HepG2 (cell line): ENCODE results near the gene NUDT14. TPM values are rescaled to one million over a fixed set of nuclear protein-coding genes. Genes with fewer than 3 reads are reported as not detected.

Experiments used
- ATAC-seq: fragments of 200-7000 bp; cut with Tn5 transposase; 3 replicates; pipeline ENCODE4 v1.9.1; 2020; ENCODE audit warnings: mild to moderate bottlenecking, moderate library complexity
- BruUV-seq: library from RNA; stranded (reverse); fragments of 400-500 nt; replicated peaks from 2 replicates; lab custom pipeline; 2021; lab: Mats Ljungman, UMichigan
- CTCF ChIA-PET: fragments of 300-600 bp; formaldehyde crosslinking; extraction: SDS; loops from one replicate; lab custom pipeline; 2021; ENCODE audit warnings: low total read pairs, inconsistent platforms, low intra/inter-chr PET ratio; lab: Yijun Ruan, JAX
- POLR2A ChIA-PET: fragments of 350-600 bp; sonication (Branson Sonifier 250); formaldehyde crosslinking; loops from one replicate; lab custom pipeline; 2020; ENCODE audit warnings: antibody characterized with exemption, inconsistent platforms; lab: Yijun Ruan, JAX
- DNase-seq: peaks from one replicate; pipeline ENCODE4 v3.0.0-alpha.2; 2015; ENCODE audit warnings: low spot score
- FAIRE-seq: peaks from 3 replicates; lab custom pipeline; 2011; peaks lifted over from hg19 to GRCh38; lab: Jason Lieb, UNC
- H2AFZ ChIP-seq: one replicate; pipeline ENCODE4 v1.6.1; 2011; ENCODE audit warnings: low read length, inconsistent platforms
- H3K27ac ChIP-seq: fragments of 300-600 bp; 3 replicates; pipeline ENCODE4 v1.8.0; 2011; ENCODE audit warnings: mixed run types, mild to moderate bottlenecking, mixed read lengths, low read length, inconsistent platforms; ENCODE audit not compliant: insufficient read depth; ENCODE audit errors: extremely low read length
- H3K27me3 ChIP-seq, 2 experiments: fragments of 200-600 bp in 1 of 2; 2 replicates in 1 of 2; 3 replicates in 1 of 2; pipeline versions ENCODE4 v1.6.0 to v1.8.0; 2011; ENCODE audit warnings: low read length in 2 of 2, mild to moderate bottlenecking in 2 of 2, moderate library complexity in 2 of 2, inconsistent platforms in 1 of 2; ENCODE audit not compliant: insufficient read depth in 2 of 2, control insufficient read depth in 1 of 2
- H3K36me3 ChIP-seq, 2 experiments: fragments of 200-600 bp in 1 of 2; replicated peaks in 1 of 2; 2 replicates in 1 of 2; 3 replicates in 1 of 2; pipeline versions ENCODE4 v1.5.1 to v1.8.0; 2011; ENCODE audit warnings: low read length in 2 of 2, inconsistent platforms in 1 of 2; ENCODE audit not compliant: insufficient read depth in 2 of 2, control insufficient read depth in 1 of 2
- H3K4me1 ChIP-seq: 2 replicates; pipeline ENCODE4 v1.5.1; 2012; ENCODE audit warnings: low read length, inconsistent platforms; ENCODE audit not compliant: insufficient read depth
- H3K4me2 ChIP-seq: 2 replicates; pipeline ENCODE4 v1.6.0; 2011; ENCODE audit warnings: low read depth, low read length, inconsistent platforms
- H3K4me3 ChIP-seq, 3 experiments: fragments of 200-600 bp in 1 of 3; sonication (generic), shearing (Covaris generic) in 1 of 3; replicated peaks in 1 of 3; 2 replicates each; pipeline ENCODE4 v1.5.1; 2011 to 2016; ENCODE audit warnings: low read length in 3 of 3, inconsistent platforms in 2 of 3, low read depth in 2 of 3, mild to moderate bottlenecking in 2 of 3, control low read depth in 1 of 3, mixed read lengths in 1 of 3; ENCODE audit not compliant: insufficient read depth in 1 of 3
- H3K79me2 ChIP-seq: one replicate; pipeline ENCODE4 v1.6.1; 2011; ENCODE audit warnings: low read length, inconsistent platforms; ENCODE audit not compliant: insufficient read depth
- H3K9ac ChIP-seq: 2 replicates; pipeline ENCODE4 v1.6.0; 2011; ENCODE audit warnings: mild to moderate bottlenecking, low read depth, low read length, inconsistent platforms; ENCODE audit not compliant: insufficient read depth
- H3K9me3 ChIP-seq: 2 replicates; pipeline ENCODE4 v1.5.1; 2012; ENCODE audit warnings: mild to moderate bottlenecking, low read length
- H4K20me1 ChIP-seq: 2 replicates; pipeline ENCODE4 v1.6.0; 2011; ENCODE audit warnings: inconsistent platforms, mild to moderate bottlenecking, low read length, moderate library complexity; ENCODE audit not compliant: insufficient read depth
- AGO2 ChIP-seq: fragments of 200-400 bp; formaldehyde crosslinking; optimal IDR thresholded peaks from 2 replicates; pipeline ENCODE3; 2017; ENCODE audit warnings: mild to moderate bottlenecking, low read depth, low read length, moderate library complexity
- BRD4 ChIP-seq: sonication (generic); formaldehyde crosslinking; IDR thresholded peaks from 2 replicates; pipeline ENCODE4 v1.4.0; 2020; ENCODE audit warnings: missing genetic modification reagents
- DMAP1 ChIP-seq: IDR thresholded peaks from 2 replicates; pipeline ENCODE4 v1.6.1; 2016
- KDM5A ChIP-seq: fragments of 200-600 bp; sonication (generic); IDR thresholded peaks from 2 replicates; pipeline ENCODE4 v1.7.0; 2018; ENCODE audit warnings: antibody characterized with exemption, mild to moderate bottlenecking, low read length, borderline replicate concordance
- NFE2L2 ChIP-seq: fragments of 150-350 bp; IDR thresholded peaks from 2 replicates; pipeline ENCODE4 v1.6.1; 2014; ENCODE audit warnings: low read length
- SP1 ChIP-seq, 2 experiments: fragments of 450-650 bp in 1 of 2; sonication (generic) in 1 of 2; formaldehyde crosslinking in 1 of 2; IDR thresholded peaks; 2 replicates each; pipeline versions ENCODE4 v1.4.0 to v1.6.1; 2016 to 2020; ENCODE audit warnings: missing genetic modification reagents in 1 of 2
- ZNF24 ChIP-seq: fragments of 450-650 bp; IDR thresholded peaks from 2 replicates; pipeline ENCODE4 v1.6.1; 2017; ENCODE audit warnings: antibody characterized with exemption, mild to moderate bottlenecking
- ZNF772 ChIP-seq: sonication (generic); formaldehyde crosslinking; IDR thresholded peaks from 2 replicates; pipeline ENCODE4 v1.5.0; 2020; ENCODE audit warnings: mild to moderate bottlenecking, missing genetic modification reagents
- ZZZ3 ChIP-seq: sonication (generic); formaldehyde crosslinking; IDR thresholded peaks from 2 replicates; pipeline ENCODE4 v1.4.0; 2020; ENCODE audit warnings: missing genetic modification reagents, mild to moderate bottlenecking, borderline replicate concordance
- WGBS: methylation state at CpG from one replicate; pipeline ENCODE4 v1.1.6; 2017; ENCODE audit warnings: low lambda C conversion rate; 5-methylcytosine and 5-hydroxymethylcytosine counted together
- in situ Hi-C: cut with HindIII; loops from 2 replicates; pipeline ENCODE4 v1.10.0; 2017; ENCODE audit warnings: low pct_unique_long_range_greater_than_20kb; ENCODE audit not compliant: extremely low pct_ligation_motif_present
- intact Hi-C: fragments of 100-400 bp; cut with micrococcal nuclease; formaldehyde crosslinking; loops from one replicate; pipeline ENCODE4 v1.10.0; 2022; ENCODE audit not compliant: unreplicated experiment
- polyA plus RNA-seq, 8 experiments: library from polyadenylated mRNA; depleted of rRNA in 3 of 8; stranded (reverse) in 7 of 8; unstranded in 1 of 8; fragments of >200 nt; fragmentation: Illumina TruSeq in 4 of 8; extraction: Trizol in 4 of 8; gene quantifications; 2 replicates each; pipeline versions ENCODE4 v1.2.1 to v1.2.3, GENCODE V29; 2011 to 2016; ENCODE audit warnings: low read depth in 4 of 8, missing spikeins in 1 of 8, mixed read lengths in 1 of 8; ENCODE audit not compliant: insufficient read depth in 1 of 8
- total RNA-seq, 5 experiments: library from RNA; depleted of rRNA; stranded (reverse); fragments of >200 nt; fragmentation: Illumina TruSeq; extraction: Trizol; gene quantifications; 2 replicates each; pipeline ENCODE4 v1.2.3, GENCODE V29; 2016; ENCODE audit warnings: low read depth in 1 of 5
- TF ChIP-seq, protein P1 (sequence below): sonication (generic); formaldehyde crosslinking; IDR thresholded peaks from 2 replicates; pipeline ENCODE4 v1.4.0; 2020; ENCODE audit warnings: low read depth, mild to moderate bottlenecking, missing genetic modification reagents
- TF ChIP-seq, protein P2 (sequence below): sonication (generic); formaldehyde crosslinking; IDR thresholded peaks from 2 replicates; pipeline ENCODE4 v1.4.0; 2020; ENCODE audit warnings: missing genetic modification reagents, borderline replicate concordance
- TF ChIP-seq, protein P3 (sequence below): IDR thresholded peaks from 2 replicates; pipeline ENCODE4 v1.6.1; 2018; ENCODE audit warnings: missing genetic modification reagents

The NUDT14 gene
- total and polyA plus RNA-seq, 2 of the 13 experiments (the other 11 are each of a cell fraction or from before 2014, with no cell fraction given), result 5.8 to 6.1 TPM

DNA sequence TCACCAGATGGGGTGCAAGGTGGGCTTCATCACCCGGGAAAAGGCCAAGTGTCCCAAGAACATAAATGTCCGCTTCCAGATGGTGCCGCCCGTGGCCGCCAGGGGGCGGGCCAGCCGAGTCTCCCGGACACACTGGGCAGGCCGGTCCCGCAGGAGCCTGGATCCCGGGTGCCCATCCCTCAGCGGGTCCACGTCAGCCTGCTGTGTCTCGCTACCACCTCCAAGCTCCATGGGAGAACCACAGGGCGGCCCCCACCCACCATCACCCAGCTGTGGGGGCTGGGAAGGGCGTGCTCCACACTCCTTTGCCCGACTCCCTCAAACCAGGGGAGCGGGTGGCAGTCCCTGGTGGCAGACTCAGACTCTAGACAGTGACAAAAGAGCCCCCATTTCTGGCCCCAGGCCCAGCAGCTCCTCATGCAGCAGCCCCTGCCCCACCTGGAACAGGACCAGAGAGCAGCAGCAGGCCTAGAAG lies 22.0 kb upstream of the NUDT14 start (continued):
- TF ChIP-seq, protein P1, sequence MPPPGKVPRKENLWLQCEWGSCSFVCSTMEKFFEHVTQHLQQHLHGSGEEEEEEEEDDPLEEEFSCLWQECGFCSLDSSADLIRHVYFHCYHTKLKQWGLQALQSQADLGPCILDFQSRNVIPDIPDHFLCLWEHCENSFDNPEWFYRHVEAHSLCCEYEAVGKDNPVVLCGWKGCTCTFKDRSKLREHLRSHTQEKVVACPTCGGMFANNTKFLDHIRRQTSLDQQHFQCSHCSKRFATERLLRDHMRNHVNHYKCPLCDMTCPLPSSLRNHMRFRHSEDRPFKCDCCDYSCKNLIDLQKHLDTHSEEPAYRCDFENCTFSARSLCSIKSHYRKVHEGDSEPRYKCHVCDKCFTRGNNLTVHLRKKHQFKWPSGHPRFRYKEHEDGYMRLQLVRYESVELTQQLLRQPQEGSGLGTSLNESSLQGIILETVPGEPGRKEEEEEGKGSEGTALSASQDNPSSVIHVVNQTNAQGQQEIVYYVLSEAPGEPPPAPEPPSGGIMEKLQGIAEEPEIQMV (CRISPR knock-in tag), result no peak

DNA sequence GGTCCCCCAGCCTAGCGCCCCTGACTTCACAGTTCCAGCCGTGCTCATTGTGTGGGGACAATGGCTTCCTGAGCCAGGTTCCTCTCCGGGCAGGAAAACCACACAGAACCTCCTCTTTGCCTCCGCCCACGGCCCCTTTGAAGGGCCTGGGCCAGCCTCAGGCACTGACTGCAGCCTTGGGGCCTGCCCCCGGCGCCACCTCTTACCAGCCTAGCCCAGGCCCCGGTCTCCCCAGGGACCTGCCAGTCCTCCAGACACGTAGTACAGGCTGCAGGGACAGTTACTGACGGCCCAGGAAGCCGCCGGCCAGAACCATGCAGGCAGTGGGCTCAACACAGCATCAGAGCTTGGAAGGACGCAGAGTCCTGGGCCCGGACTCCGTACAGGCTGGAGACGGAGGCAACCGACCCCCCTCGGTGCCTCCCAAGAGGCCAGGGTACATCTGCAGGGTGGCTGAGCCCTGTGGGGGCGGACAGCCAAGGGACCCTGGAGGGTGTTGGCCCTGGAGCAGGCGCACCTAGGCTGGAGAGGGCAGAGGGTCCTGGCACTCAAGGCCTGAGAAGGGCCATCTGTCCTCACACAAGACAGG lies 20.9 kb upstream of the NUDT14 start:
- Histone ChIP-seq H3K9me3 (no peaks in the 10 kb centered on the region), H3K27me3 (peaks cover 9 to 53% of the 10 kb centered on the region in 2 experiments; a peak in 4 of 5 replicates), H3K4me1 (peaks cover 36% of the 10 kb centered on the region), H3K9ac (no peak overlapping the region), H3K36me3 (no peaks in the 10 kb centered on the region), H2AFZ (no peak overlapping the region), H3K79me2 (no peaks in the 10 kb centered on the region), H3K4me3 (peak overlapping the region in 1 of 3 experiments; percentile 36; a peak in 1 of 6 replicates), H4K20me1 (no peaks in the 10 kb centered on the region), H3K4me2 (0 out of 2 replicates have a peak overlapping the region, but pooled peaks have one; percentile 10), H3K27ac (no peak overlapping the region)
- CTCF ChIA-PET, result interaction anchor here (1.6 to 1.7 kb wide), 2 partner anchors 150 kb away, joined by 7 to 12 read pairs; no protein-coding TSS in a partner anchor
- no CpG with 5 or more reads among the region's 20 CpGs for WGBS
- in situ Hi-C loops (loop anchor here (5.0 kb wide), 1 partner anchor 80 kb away; no protein-coding TSS in a partner anchor), intact Hi-C loops (no loop called here)
- FAIRE-seq (no peak), DNase-seq (no peak), ATAC-seq (peak; percentile 7)
- POLR2A ChIA-PET, result no interaction called here
- BruUV-seq, result no TSS peak
- TF ChIP-seq AGO2, result peak; percentile 40
- TF ChIP-seq SP1 (IDR thresholded peaks at IDR 0.05), result no peak
- no peak for TF ChIP-seq SP1 (CRISPR knock-in tag; IDR thresholded peaks at IDR 0.05)
- TF ChIP-seq KDM5A, result no peak
- TF ChIP-seq ZZZ3 (CRISPR knock-in tag), result no peak
- TF ChIP-seq BRD4, result no peak
- TF ChIP-seq DMAP1 (CRISPR knock-in tag), result no peak
- TF ChIP-seq NFE2L2, result no peak
- no peak for TF ChIP-seq ZNF772 (CRISPR knock-in tag)
- TF ChIP-seq ZNF24, result no peak
- TF ChIP-seq, protein P2, sequence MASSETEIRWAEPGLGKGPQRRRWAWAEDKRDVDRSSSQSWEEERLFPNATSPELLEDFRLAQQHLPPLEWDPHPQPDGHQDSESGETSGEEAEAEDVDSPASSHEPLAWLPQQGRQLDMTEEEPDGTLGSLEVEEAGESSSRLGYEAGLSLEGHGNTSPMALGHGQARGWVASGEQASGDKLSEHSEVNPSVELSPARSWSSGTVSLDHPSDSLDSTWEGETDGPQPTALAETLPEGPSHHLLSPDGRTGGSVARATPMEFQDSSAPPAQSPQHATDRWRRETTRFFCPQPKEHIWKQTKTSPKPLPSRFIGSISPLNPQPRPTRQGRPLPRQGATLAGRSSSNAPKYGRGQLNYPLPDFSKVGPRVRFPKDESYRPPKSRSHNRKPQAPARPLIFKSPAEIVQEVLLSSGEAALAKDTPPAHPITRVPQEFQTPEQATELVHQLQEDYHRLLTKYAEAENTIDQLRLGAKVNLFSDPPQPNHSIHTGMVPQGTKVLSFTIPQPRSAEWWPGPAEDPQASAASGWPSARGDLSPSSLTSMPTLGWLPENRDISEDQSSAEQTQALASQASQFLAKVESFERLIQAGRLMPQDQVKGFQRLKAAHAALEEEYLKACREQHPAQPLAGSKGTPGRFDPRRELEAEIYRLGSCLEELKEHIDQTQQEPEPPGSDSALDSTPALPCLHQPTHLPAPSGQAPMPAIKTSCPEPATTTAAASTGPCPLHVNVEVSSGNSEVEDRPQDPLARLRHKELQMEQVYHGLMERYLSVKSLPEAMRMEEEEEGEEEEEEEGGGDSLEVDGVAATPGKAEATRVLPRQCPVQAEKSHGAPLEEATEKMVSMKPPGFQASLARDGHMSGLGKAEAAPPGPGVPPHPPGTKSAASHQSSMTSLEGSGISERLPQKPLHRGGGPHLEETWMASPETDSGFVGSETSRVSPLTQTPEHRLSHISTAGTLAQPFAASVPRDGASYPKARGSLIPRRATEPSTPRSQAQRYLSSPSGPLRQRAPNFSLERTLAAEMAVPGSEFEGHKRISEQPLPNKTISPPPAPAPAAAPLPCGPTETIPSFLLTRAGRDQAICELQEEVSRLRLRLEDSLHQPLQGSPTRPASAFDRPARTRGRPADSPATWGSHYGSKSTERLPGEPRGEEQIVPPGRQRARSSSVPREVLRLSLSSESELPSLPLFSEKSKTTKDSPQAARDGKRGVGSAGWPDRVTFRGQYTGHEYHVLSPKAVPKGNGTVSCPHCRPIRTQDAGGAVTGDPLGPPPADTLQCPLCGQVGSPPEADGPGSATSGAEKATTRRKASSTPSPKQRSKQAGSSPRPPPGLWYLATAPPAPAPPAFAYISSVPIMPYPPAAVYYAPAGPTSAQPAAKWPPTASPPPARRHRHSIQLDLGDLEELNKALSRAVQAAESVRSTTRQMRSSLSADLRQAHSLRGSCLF (CRISPR knock-in tag), result no peak
- TF ChIP-seq, protein P3, sequence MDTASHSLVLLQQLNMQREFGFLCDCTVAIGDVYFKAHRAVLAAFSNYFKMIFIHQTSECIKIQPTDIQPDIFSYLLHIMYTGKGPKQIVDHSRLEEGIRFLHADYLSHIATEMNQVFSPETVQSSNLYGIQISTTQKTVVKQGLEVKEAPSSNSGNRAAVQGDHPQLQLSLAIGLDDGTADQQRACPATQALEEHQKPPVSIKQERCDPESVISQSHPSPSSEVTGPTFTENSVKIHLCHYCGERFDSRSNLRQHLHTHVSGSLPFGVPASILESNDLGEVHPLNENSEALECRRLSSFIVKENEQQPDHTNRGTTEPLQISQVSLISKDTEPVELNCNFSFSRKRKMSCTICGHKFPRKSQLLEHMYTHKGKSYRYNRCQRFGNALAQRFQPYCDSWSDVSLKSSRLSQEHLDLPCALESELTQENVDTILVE (CRISPR knock-in tag), result no peak
